ENCODE data around the gene TRIM16. TPM values are rescaled to one million over a fixed set of nuclear protein-coding genes. Genes with fewer than 3 reads are reported as not detected.

The TRIM16 gene
- total and polyA plus RNA-seq, 2 of the 13 experiments (the other 11 are each of a cell fraction or from before 2014, with no cell fraction given) = 12.3 to 23.4 TPM

DNA sequence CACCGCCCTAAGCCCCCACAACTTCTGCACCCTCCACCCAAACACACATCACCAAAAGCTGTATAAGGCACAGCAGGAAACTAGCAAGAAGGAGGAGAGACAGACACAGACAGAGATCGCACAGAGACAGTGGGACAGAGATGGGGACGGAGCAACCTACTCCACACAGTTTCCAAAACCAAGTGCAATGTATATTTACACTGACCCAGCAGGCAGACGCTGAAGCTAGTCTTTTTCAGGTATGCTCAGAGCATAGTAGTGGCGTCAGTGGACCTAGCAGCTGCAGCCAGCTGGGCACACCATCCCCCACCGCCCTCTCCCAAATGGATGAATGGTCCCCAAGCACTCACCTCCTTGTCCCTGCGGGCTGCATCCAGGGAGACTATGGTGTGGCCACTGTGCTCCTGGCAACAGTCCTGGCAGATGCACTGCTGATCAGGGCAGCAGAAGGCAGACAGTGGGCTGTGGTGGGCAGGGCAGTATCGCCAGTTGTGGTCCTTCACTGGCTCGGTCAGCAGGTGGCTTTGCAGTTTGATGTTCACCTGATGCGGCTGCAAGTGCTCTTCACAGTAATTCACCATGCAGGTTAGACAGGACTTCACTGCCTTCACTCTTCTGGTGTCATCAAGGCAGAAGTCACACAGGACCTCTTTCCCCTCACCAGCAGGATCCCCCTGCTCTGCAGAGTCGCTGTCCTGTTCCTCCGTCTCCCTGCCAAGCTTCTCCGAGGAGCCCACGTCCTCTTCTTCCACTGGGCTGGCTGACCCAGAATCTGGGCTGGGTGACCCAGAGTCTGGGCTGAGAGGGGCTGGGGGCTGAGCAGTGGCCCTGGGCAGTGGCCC lies 33.1 kb downstream of the TRIM16 start:
- Histone ChIP-seq H3K9me3 (ENCODE audit: low read length) (no peaks in the 10 kb centered on the region), H4K20me1 (ENCODE audit: insufficient read depth, low read length) (no peaks in the 10 kb centered on the region), H3K4me2 (ENCODE audit: low read depth, low read length) (no peak overlapping the region), H3K4me1 (ENCODE audit: insufficient read depth, low read length) (peaks cover 9% of the 10 kb centered on the region), H3K4me3 (replicated peaks in 1 of 3; ENCODE audit: insufficient read depth in 1 of 3, low read depth in 2 of 3, low read length in 3 of 3) (no peak overlapping the region), H3K79me2 (ENCODE audit: insufficient read depth, low read length) (no peaks in the 10 kb centered on the region), H2AFZ (ENCODE audit: low read length) (no peak overlapping the region), H3K9ac (ENCODE audit: insufficient read depth, low read depth, low read length) (no peak overlapping the region), H3K27me3 (ENCODE audit: control insufficient read depth in 1 of 2, insufficient read depth in 2 of 2, low read length in 2 of 2) (no peaks in the 10 kb centered on the region), H3K27ac (ENCODE audit: extremely low read length, insufficient read depth, low read length) (no peak overlapping the region), H3K36me3 (replicated peaks in 1 of 2; ENCODE audit: control insufficient read depth in 1 of 2, insufficient read depth in 2 of 2, low read length in 2 of 2) (no peaks in the 10 kb centered on the region)
- no peak for FAIRE-seq
- ATAC-seq = no peak; the same call in 2 of the 3 replicates
- intact Hi-C loops (cut with micrococcal nuclease; ENCODE audit: unreplicated experiment) (no loop called here), in situ Hi-C loops (cut with HindIII; ENCODE audit: extremely low pct_ligation_motif_present, low pct_unique_long_range_greater_than_20kb) (no loop called here)
- no peak for DNase-seq (ENCODE audit: low spot score)
- CTCF ChIA-PET (ENCODE audit: low intra/inter-chr PET ratio, low total read pairs) = no interaction called here
- TF ChIP-seq CBX5 (CRISPR knock-in tag; IDR thresholded peaks at IDR 0.05; ENCODE audit: borderline replicate concordance) (no peak), ZNF766 (CRISPR knock-in tag; IDR thresholded peaks at IDR 0.05; ENCODE audit: borderline replicate concordance) (no peak), THAP11 (CRISPR knock-in tag; IDR thresholded peaks at IDR 0.05) (no peak)
- TF ChIP-seq, protein P1, sequence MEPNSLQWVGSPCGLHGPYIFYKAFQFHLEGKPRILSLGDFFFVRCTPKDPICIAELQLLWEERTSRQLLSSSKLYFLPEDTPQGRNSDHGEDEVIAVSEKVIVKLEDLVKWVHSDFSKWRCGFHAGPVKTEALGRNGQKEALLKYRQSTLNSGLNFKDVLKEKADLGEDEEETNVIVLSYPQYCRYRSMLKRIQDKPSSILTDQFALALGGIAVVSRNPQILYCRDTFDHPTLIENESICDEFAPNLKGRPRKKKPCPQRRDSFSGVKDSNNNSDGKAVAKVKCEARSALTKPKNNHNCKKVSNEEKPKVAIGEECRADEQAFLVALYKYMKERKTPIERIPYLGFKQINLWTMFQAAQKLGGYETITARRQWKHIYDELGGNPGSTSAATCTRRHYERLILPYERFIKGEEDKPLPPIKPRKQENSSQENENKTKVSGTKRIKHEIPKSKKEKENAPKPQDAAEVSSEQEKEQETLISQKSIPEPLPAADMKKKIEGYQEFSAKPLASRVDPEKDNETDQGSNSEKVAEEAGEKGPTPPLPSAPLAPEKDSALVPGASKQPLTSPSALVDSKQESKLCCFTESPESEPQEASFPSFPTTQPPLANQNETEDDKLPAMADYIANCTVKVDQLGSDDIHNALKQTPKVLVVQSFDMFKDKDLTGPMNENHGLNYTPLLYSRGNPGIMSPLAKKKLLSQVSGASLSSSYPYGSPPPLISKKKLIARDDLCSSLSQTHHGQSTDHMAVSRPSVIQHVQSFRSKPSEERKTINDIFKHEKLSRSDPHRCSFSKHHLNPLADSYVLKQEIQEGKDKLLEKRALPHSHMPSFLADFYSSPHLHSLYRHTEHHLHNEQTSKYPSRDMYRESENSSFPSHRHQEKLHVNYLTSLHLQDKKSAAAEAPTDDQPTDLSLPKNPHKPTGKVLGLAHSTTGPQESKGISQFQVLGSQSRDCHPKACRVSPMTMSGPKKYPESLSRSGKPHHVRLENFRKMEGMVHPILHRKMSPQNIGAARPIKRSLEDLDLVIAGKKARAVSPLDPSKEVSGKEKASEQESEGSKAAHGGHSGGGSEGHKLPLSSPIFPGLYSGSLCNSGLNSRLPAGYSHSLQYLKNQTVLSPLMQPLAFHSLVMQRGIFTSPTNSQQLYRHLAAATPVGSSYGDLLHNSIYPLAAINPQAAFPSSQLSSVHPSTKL (CRISPR knock-in tag; IDR thresholded peaks at IDR 0.05) = no peak
- 92% methylated on average over 10 of the region's 14 CpGs for WGBS (ENCODE audit: low lambda C conversion rate)
- POLR2A ChIA-PET = no interaction called here
- BruUV-seq (replicated peaks) = no TSS peak
